ENCODE measurements around the gene ARHGEF10L.
"Not testable (repeated sequence)": the region's sequence is repeated elsewhere in the genome, so short reads cannot be mapped to it uniquely, and the experiment has no call there.

The ARHGEF10L gene

GRCh38 chr1:17615157-17615556, 75.7 kb downstream of the ARHGEF10L start:
- DNase-seq, result peak; percentile 66 to 83 (median 82)

DNA sequence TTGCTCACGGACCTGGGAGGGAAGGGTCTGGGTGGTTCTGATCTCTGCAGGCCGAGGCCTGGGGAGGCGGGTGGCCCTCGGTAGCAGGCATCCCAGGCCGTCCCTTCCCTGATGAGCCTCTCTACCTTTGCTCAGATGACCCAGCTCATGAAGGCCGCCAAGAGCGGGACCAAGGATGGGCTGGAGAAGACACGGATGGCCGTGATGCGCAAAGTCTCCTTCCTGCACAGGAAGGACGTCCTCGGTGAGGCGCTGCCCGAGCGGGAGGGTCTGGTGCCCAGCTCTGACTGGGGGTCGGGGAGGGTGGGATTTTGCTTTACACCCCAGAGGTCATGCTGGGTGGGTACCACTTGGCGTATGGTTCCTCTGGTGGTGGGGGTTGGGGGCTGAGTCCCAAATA, 76.5 kb downstream of the ARHGEF10L start:
- no peak for DNase-seq

DNA sequence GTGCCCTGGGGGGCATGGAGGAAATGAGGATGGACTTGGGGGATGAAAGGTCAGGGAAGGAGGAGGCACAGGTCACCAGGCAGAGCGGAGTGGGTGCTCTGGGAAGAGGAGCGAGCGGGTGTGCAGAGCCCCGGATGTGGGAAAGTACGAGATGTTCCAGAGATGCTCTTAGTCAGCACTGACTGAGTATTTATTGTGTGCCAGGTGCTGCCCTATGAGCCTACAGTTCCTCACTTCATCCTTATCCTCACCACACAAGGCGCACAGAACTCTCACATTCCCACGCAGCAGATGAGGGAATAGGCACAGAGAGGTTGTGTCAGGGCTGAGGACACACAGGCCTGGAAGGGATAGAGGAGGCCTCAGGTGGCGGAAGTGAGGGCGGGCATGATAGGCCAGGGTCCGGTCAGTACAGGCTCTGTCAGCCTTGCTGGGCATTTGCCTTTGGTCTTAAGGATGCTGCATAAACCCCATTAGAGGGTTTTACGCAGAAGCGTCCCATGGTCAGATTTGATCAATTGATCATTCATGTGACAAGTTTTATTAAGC, 77.3 kb downstream of the ARHGEF10L start:
- no peak for DNase-seq

DNA sequence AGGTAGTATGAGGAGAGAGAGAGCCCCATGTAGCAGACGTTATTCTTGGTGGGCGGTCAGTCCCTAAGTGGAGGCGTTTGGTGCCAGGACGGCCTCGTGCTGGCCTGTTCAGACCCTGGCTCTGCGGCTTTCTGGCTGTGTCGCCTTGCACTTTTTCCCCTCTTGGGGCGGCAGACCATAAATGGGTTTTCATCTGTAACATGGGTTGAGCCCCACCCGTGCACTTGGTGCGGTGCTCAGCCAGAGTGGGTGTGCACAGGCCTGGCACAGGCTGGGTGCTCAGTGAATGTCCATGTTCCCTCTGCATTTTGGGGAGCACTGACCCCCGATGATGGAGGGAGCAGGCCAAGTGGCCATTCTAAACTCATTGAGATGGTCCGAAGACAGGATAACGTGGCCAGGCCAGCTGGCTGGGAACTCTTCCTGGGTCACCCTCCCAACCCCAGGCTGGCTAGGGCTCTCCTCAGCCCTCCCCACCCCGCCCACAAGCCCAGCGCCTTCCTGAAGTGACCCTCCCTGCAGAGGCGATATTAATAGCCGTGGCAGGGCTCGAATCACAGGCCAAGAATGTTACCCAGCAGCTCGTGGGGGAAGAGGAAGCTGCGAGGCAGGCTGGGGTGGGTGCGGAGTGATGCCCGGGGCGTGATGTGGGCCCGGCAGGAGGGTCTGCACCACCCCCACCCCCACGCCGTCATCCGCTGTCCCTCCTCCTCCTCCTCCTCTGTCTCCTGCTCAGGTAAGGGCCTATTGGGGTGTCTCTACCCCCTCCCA, 78.5 kb downstream of the ARHGEF10L start:
- DNase-seq, result peak; percentile 75 to 92 (median 85)

- DNase-seq, result peak in 2 of 4 experiments; percentile 32 to 36
Measured at GRCh38 chr1:17618558-17619247, 79.2 kb downstream of the ARHGEF10L start.

GRCh38 chr1:17620448-17620847, 81.0 kb downstream of the ARHGEF10L start:
- DNase-seq, result no peak

GRCh38 chr1:17621691-17622090, 82.2 kb downstream of the ARHGEF10L start:
- no peak for DNase-seq

DNA sequence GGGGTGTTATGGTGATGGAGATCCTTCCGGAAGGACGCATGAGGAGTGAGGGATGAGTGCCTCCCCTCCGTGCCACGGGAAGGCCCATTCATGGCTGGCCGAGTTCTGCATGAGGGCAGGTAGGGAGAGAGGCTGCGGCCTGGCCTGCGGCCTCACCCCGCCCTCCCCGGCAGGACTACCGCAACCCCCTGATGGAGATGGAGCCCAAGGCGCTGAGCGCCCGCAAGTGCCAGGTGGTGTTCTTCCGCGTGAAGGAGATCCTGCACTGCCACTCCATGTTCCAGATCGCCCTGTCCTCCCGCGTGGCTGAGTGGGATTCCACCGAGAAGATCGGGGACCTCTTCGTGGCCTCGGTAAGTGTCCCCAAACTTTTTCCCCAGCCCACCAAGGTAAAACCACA, 83.3 kb downstream of the ARHGEF10L start:
- DNase-seq, result no peak

GRCh38 chr1:17624611-17625233, 85.2 kb downstream of the ARHGEF10L start:
- DNase-seq, result peak; percentile 60 to 85 (median 77)

- DNase-seq, result no peak
Measured at GRCh38 chr1:17627239-17628052, 87.9 kb downstream of the ARHGEF10L start.

DNA sequence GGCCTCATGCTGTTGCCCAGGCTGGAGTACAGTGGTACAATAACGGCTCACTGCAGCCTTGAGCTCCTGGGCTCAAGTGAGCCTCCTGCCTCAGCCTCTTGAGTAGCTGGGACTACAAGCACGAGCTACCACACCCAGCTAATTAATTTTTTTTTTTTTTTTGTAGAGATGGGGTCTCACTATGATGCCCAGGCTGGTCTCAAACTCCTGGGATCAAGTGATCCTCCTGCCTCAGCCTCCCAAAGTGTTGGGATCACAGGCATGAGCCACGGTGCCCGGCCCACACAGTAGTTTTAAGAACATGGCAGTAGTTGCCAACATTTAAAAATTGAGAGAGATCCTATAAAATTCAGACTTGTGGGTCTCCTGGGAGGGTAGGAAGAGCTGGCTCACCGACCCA, 89.5 kb downstream of the ARHGEF10L start:
- not testable (repeated sequence) for DNase-seq

DNA sequence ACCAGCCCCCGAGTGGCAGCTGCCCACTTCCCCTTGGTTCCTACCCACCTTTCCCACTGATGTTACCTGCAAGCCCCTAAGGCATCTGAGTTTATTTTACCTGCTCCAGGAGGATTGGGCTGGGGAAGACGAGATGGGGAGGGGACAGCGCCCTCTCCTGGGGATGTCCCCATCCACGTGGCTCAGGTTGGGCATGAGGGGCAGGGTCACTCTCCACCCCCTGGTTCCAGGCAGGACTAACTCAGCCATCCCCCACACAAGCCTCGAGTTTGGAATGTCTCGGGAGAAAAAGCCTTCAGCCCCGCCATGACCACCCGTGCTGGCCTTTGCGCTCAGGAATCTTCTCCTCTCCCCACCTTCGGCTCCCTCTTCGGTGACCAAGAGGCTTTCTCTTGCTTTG, 90.0 kb downstream of the ARHGEF10L start:
- DNase-seq, result no peak

- peak; percentile 94 to 98 (median 96) for DNase-seq
Measured at GRCh38 chr1:17630048-17630830, 90.7 kb downstream of the ARHGEF10L start.

DNA sequence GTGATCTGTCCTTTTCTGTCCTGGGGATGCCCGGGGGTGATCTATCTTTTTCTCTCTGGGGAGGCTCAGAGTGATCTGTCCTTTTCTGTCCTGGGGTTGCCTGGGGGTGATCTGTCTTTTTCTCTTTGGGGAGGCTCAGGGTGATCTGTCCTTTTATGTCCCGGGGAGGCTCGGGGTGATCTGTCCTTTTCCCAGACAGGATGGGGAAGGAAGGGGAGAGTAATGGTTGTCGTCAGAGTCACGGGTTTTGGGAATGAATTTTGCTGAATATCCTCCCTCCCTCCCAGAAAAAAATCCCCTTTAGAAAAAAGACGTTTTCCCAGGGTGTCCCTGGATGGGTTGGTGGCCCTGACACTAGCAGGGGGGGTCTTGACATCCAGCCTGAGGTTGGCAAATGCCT, 91.5 kb downstream of the ARHGEF10L start:
- peak; percentile 78 to 89 (median 85) for DNase-seq

- peak in 2 of 4 experiments; percentile 44 to 48 for DNase-seq
Measured at GRCh38 chr1:17631410-17631809, 91.9 kb downstream of the ARHGEF10L start.

- no peak for DNase-seq
Measured at GRCh38 chr1:17632106-17632505, 92.6 kb downstream of the ARHGEF10L start.

DNA sequence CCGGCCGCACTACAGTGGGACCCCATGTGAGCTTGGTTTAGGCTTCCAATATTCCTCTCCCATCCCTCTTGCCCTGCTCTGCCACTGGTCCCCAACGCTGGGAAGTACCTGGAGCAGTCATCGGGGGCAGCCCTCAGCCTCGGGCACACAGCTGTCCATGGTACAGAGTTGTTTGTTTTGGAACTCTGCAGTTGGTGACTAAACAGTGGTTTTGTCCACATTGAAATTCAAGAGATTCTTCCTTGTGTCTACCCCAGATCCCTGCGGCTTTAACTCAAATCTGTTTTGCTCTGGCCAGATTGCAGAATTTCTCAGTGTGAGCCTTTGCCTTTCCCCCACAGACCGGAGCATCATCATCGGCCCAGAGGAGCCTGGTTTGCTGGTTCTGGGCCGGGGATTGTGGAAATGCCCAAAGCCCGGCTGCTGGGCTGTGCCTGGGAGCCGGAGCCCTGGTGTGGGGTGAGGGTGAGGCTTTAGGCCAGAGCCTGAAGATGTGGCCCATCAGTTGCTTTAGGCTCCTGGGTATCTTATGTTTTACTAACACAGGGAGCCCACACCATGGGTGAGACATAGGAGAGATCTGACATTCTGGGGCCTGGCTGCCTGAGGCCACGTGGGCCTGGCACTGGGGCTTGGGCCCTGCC, 93.2 kb downstream of the ARHGEF10L start:
- DNase-seq, result no peak

GRCh38 chr1:17633654-17634053, 94.2 kb downstream of the ARHGEF10L start:
- no peak for DNase-seq

DNA sequence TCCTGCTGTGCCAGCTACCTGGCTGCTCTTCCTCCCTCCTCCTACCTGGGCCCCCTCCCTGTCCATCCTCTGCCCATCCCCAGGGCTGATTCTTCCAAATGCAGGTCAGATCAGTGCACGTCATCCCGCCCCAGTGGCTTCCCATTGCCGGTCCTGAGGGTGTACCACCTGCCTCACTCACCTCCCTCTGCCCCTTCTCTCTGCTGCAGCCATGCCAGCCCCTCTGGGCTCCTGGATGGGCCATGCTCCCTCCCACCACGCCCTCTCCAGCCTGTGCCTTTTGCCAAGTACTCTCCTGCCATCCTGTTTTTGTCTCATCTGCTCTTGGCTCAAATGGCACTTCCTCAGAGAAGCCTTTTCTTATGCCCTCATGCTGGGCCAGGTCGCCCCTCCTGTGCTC, 95.8 kb downstream of the ARHGEF10L start:
- no peak for DNase-seq

DNA sequence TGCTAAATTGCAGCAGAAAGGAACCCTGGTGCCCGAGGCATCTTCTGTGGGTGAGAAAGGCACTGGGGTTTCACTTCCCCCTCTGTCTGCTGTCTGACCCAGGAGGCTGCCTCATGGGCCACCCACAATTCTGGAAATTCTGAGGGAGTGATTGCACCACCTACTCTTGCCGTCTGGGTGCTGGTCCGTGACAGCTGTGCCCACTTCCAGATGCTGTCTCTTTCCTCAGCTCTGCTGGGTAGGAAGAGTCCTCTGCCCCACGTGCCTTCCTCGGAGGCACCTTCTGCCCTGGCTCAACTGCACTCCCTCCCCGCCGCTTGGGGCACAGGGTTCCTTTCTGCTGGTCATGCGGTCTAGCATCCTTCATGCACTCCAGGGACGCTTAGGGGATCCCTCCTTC, 96.3 kb downstream of the ARHGEF10L start:
- DNase-seq, result peak; percentile 94 to 98 (median 96)

DNA sequence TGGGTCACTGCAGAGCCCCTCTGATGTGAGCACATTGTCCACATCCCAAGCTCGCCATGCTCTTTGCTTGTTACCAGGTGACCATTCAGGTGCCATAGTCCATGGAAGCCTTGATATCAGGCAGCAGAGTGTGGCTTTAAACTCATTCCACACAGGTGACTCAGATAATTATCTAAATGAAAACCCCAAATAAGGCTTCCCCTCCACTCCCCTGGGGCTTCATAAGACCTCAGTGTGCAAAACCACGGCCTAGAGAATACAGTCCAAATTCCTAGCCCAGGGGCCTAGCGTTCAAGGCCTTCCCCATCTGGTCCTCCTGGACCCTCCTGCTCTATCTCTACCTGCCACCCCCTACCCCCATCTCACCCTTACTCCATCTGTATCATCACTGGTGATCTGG, 97.1 kb downstream of the ARHGEF10L start:
- no peak for DNase-seq
